GM19035 (cell line): ENCODE data around the gene ZNF653.

ENCODE experiments used
- ATAC-seq: cut with Tn5 transposase; IDR thresholded peaks from one replicate; pipeline ENCODE4 v1.9.1; 2021; ENCODE audit not compliant: unreplicated experiment

The ZNF653 gene

GRCh38 chr19:11528551-11529341, 23.1 kb upstream of the ZNF653 start, which contains the start of gene ECSIT:
Gene ECSIT, minus strand, starts transcription at chr19:11529134. Its CDS starts 9,964 bp downstream, at chr19:11519170.
- peak; percentile 95 for ATAC-seq

- ATAC-seq = no peak
These were observed 13.5 kb upstream of the ZNF653 start for GRCh38 chr19:11519138-11519537.

GRCh38 chr19:11513946-11514345, 8.3 kb upstream of the ZNF653 start:
- ATAC-seq = no peak

GRCh38 chr19:11510444-11510843, 4.8 kb upstream of the ZNF653 start:
- no peak for ATAC-seq

- ATAC-seq = no peak
These were observed 1.9 kb upstream of the ZNF653 start for GRCh38 chr19:11507370-11508078.

- ATAC-seq = no peak
These were observed 1.3 kb upstream of the ZNF653 start for GRCh38 chr19:11506967-11507366.

GRCh38 chr19:11506101-11506555, 489 bp upstream of the ZNF653 start:
- ATAC-seq = peak; percentile 36

GRCh38 chr19:11505032-11505503, 571 bp downstream of the ZNF653 start:
- ATAC-seq = peak; percentile 89

- no peak for ATAC-seq
These were observed 1.1 kb downstream of the ZNF653 start for GRCh38 chr19:11504502-11505031.

- no peak for ATAC-seq
These were observed 5.7 kb downstream of the ZNF653 start for GRCh38 chr19:11499890-11500420.

GRCh38 chr19:11499220-11499726, 6.4 kb downstream of the ZNF653 start:
- no peak for ATAC-seq

- no peak for ATAC-seq
These were observed 9.1 kb downstream of the ZNF653 start for GRCh38 chr19:11496391-11497163.

- no peak for ATAC-seq
These were observed 9.8 kb downstream of the ZNF653 start for GRCh38 chr19:11495885-11496284.

GRCh38 chr19:11495481-11495880, 10.2 kb downstream of the ZNF653 start:
- no peak for ATAC-seq

- ATAC-seq = no peak
These were observed 10.9 kb downstream of the ZNF653 start for GRCh38 chr19:11494634-11495285.

- ATAC-seq = no peak
These were observed 16.3 kb downstream of the ZNF653 start for GRCh38 chr19:11489378-11489777.

- no peak for ATAC-seq
These were observed 18.8 kb downstream of the ZNF653 start for GRCh38 chr19:11486661-11487503.

- ATAC-seq = no peak
These were observed 20.3 kb downstream of the ZNF653 start for GRCh38 chr19:11485245-11485837.
